Activated CD4-positive, alpha-beta T cell treated with anti-CD3 and anti-CD28 coated beads for 48 hours (primary cell): ENCODE measurements around the gene PPAN.

Experiments used
- DNase-seq: peaks from one replicate; pipeline ENCODE4 v3.0.0-alpha.2; 2020

Gene PPAN

GRCh38 chr19:10092648-10093294 lies 13.4 kb upstream of the PPAN start:
- DNase-seq, result no peak

- no peak for DNase-seq
Measured at GRCh38 chr19:10093295-10094186, 12.6 kb upstream of the PPAN start.

GRCh38 chr19:10095622-10095947 lies 10.6 kb upstream of the PPAN start:
- DNase-seq, result no peak

- peak; percentile 91 for DNase-seq
Measured at GRCh38 chr19:10095948-10096614, 10.1 kb upstream of the PPAN start.

- no peak for DNase-seq
Measured at GRCh38 chr19:10096615-10096963, 9.6 kb upstream of the PPAN start.

GRCh38 chr19:10100163-10100785 lies 5.9 kb upstream of the PPAN start:
- DNase-seq, result no peak

GRCh38 chr19:10102787-10103236 lies 3.4 kb upstream of the PPAN start:
- DNase-seq, result no peak

GRCh38 chr19:10104130-10104513 lies 2.0 kb upstream of the PPAN start:
- DNase-seq, result no peak

- peak; percentile 84 for DNase-seq
Measured at GRCh38 chr19:10104665-10105508, 1.3 kb upstream of the PPAN start.

- peak; percentile 91 for DNase-seq
Measured at GRCh38 chr19:10105509-10106099, 558 bp upstream of the PPAN start.

GRCh38 chr19:10107254-10107653 lies 1.1 kb downstream of the PPAN start:
- no peak for DNase-seq

GRCh38 chr19:10107817-10108367 lies 1.7 kb downstream of the PPAN start:
- no peak for DNase-seq

GRCh38 chr19:10109528-10109927 lies 3.4 kb downstream of the PPAN start:
- no peak for DNase-seq

- DNase-seq, result peak; percentile 28
Measured at GRCh38 chr19:10110076-10110971, 4.2 kb downstream of the PPAN start.

- DNase-seq, result no peak
Measured at GRCh38 chr19:10110972-10111317, 4.8 kb downstream of the PPAN start.

GRCh38 chr19:10111405-10111811 lies 5.2 kb downstream of the PPAN start, which contains the start of gene P2RY11:
P2RY11 (plus strand) TSS chr19:10111693; CDS start chr19:10111722, 29 bp downstream.
- DNase-seq, result peak; percentile 73

- peak; percentile 76 for DNase-seq
Measured at GRCh38 chr19:10112037-10112761, 6.0 kb downstream of the PPAN start.

- peak; percentile 83 for DNase-seq
Measured at GRCh38 chr19:10112895-10113591, 6.9 kb downstream of the PPAN start.

- DNase-seq, result no peak
Measured at GRCh38 chr19:10113592-10113963, 7.4 kb downstream of the PPAN start.
